GM23338 (cell line): ENCODE data around the gene STK24. TPM values are rescaled to one million over a fixed set of nuclear protein-coding genes. Genes with fewer than 3 reads are reported as not detected.

Experiments
- ATAC-seq: fragments of 200-7000 bp; cut with Tn5 transposase; 3 replicates; pipeline ENCODE4 v1.9.1; 2020
- DNase-seq: peaks from one replicate; pipeline ENCODE4 v3.0.0-alpha.2; 2015; ENCODE audit warnings: low spot score
- H2AFZ ChIP-seq: fragments of 200-600 bp; sonication (generic); 2 replicates; pipeline ENCODE4 v1.8.0; 2016; ENCODE audit warnings: antibody characterized with exemption, mild to moderate bottlenecking, moderate library complexity
- H3F3A ChIP-seq: fragments of 200-600 bp; sonication (generic); replicated peaks from 2 replicates; pipeline ENCODE4 v1.8.0; 2017; ENCODE audit warnings: antibody characterized with exemption, mixed run types, low read depth
- H3K27ac ChIP-seq: fragments of 200-600 bp; sonication (generic); 2 replicates; pipeline ENCODE4 v1.6.1; 2016; ENCODE audit warnings: low read depth
- H3K27me3 ChIP-seq: fragments of 200-600 bp; sonication (generic); 2 replicates; pipeline ENCODE4 v1.8.0; 2016; ENCODE audit warnings: mild to moderate bottlenecking, mixed run types, moderate library complexity; ENCODE audit not compliant: insufficient read depth
- H3K36me3 ChIP-seq: fragments of 200-600 bp; sonication (generic); 2 replicates; pipeline ENCODE4 v1.8.0; 2016; ENCODE audit warnings: mild to moderate bottlenecking; ENCODE audit not compliant: insufficient read depth
- H3K4me1 ChIP-seq: fragments of 200-600 bp; sonication (generic); 2 replicates; pipeline ENCODE4 v1.8.0; 2016; ENCODE audit warnings: mild to moderate bottlenecking, moderate library complexity; ENCODE audit not compliant: insufficient read depth
- H3K4me2 ChIP-seq: fragments of 200-600 bp; sonication (generic); 2 replicates; pipeline ENCODE4 v1.7.1; 2017; ENCODE audit warnings: mixed run types
- H3K4me3 ChIP-seq: fragments of 200-600 bp; sonication (generic); 2 replicates; pipeline ENCODE4 v1.6.1; 2016; ENCODE audit warnings: mixed run types
- H3K79me2 ChIP-seq: fragments of 200-600 bp; sonication (generic); replicated peaks from 2 replicates; pipeline ENCODE4 v1.8.0; 2017; ENCODE audit warnings: mild to moderate bottlenecking; ENCODE audit not compliant: insufficient read depth
- H3K9me2 ChIP-seq: fragments of 200-600 bp; sonication (generic); 2 replicates; pipeline ENCODE4 v1.8.0; 2017; ENCODE audit not compliant: insufficient read depth
- H4K20me1 ChIP-seq: fragments of 200-600 bp; sonication (generic); replicated peaks from 2 replicates; pipeline ENCODE4 v1.8.0; 2017; ENCODE audit warnings: mild to moderate bottlenecking; ENCODE audit not compliant: insufficient read depth
- H3K27ac Mint-ChIP-seq: 2 replicates; pipeline ENCODE4 v1.8.0; 2020; ENCODE audit warnings: inconsistent platforms, mild to moderate bottlenecking, moderate library complexity, mixed read lengths
- H3K27me3 Mint-ChIP-seq: 3 replicates; pipeline ENCODE4 v1.8.0; 2022; ENCODE audit warnings: low read depth, mild to moderate bottlenecking, moderate library complexity, mixed read lengths, inconsistent platforms; ENCODE audit not compliant: insufficient read depth, poor library complexity
- H3K36me3 Mint-ChIP-seq: 3 replicates; pipeline ENCODE4 v1.8.0; 2021; ENCODE audit warnings: low read depth, mild to moderate bottlenecking, inconsistent platforms, moderate library complexity, mixed read lengths
- H3K4me1 Mint-ChIP-seq: 3 replicates; pipeline ENCODE4 v1.8.0; 2020; ENCODE audit warnings: mild to moderate bottlenecking, inconsistent platforms, mixed read lengths
- H3K4me3 Mint-ChIP-seq: 3 replicates; pipeline ENCODE4 v1.8.0; 2021; ENCODE audit warnings: moderate library complexity, mild to moderate bottlenecking, inconsistent platforms, mixed read lengths
- H3K9me3 Mint-ChIP-seq: 3 replicates; pipeline ENCODE4 v1.8.0; 2020; ENCODE audit warnings: moderate library complexity, mild to moderate bottlenecking, inconsistent platforms, mixed read lengths
- CTCF ChIP-seq, 2 experiments: fragments of 200-600 bp in 1 of 2; sonication (generic) in 1 of 2; conservative IDR thresholded peaks; 2 replicates each; pipeline versions ENCODE4 v1.5.1 to v1.6.1; 2016 to 2017; ENCODE audit warnings: antibody characterized with exemption in 2 of 2, low read depth in 2 of 2, mild to moderate bottlenecking in 2 of 2, moderate library complexity in 1 of 2
- ETS1 ChIP-seq: IDR thresholded peaks from 2 replicates; pipeline ENCODE4 v1.6.1; 2016; ENCODE audit warnings: antibody characterized with exemption
- EZH2 ChIP-seq: fragments of 200-600 bp; sonication (generic); IDR thresholded peaks from one replicate; pipeline ENCODE4 v1.8.0; 2017; ENCODE audit warnings: antibody characterized with exemption, mild to moderate bottlenecking, low read depth; ENCODE audit not compliant: unreplicated experiment
- EZH2phosphoT487 ChIP-seq: fragments of 200-600 bp; sonication (generic); IDR thresholded peaks from one replicate; pipeline ENCODE4 v1.8.1; 2018; ENCODE audit warnings: antibody characterized with exemption; ENCODE audit not compliant: unreplicated experiment
- JUNB ChIP-seq: IDR thresholded peaks from one replicate; pipeline ENCODE4 v1.6.1; 2016; ENCODE audit warnings: antibody characterized with exemption; ENCODE audit not compliant: unreplicated experiment
- REST ChIP-seq: IDR thresholded peaks from one replicate; pipeline ENCODE4 v1.6.1; 2018; ENCODE audit warnings: antibody characterized with exemption; ENCODE audit not compliant: unreplicated experiment
- STAT1 ChIP-seq: IDR thresholded peaks from one replicate; pipeline ENCODE4 v1.6.1; 2016; ENCODE audit warnings: antibody characterized with exemption; ENCODE audit not compliant: unreplicated experiment
- ZNF114 ChIP-seq: fragments of 250-450 bp; sonication (Bioruptor Pico); IDR thresholded peaks from 2 replicates; pipeline ENCODE4 v1.5.0; 2020; ENCODE audit warnings: mild to moderate bottlenecking, moderate library complexity
- polyA plus RNA-seq: library from polyadenylated mRNA; unstranded; fragments of >200 nt; fragmentation: Nextera tagmentation; extraction: Ambion mirVana; gene quantifications from 2 replicates; pipeline ENCODE4 v1.2.1, GENCODE V29; 2016
- total RNA-seq: library from RNA; depleted of rRNA; stranded (reverse); fragments of >200 nt; shearing (Covaris generic); gene quantifications from 2 replicates; pipeline ENCODE4 v1.2.3, GENCODE V29; 2014

STK24 gene
- total and polyA plus RNA-seq, 2 experiments from 2014 or later = 56.5 to 144 TPM

GRCh38 chr13:98606296-98606695 lies 29.4 kb upstream of the STK24 start:
- H3K79me2 ChIP-seq = no peaks in the 10 kb centered on the region
- no peaks in the 10 kb centered on the region for H3K9me2 ChIP-seq
- H3K27me3 ChIP-seq = no peaks in the 10 kb centered on the region
- H3K4me3 ChIP-seq = no peak overlapping the region
- Mint-ChIP-seq H3K27ac (no peak overlapping the region), H3K27me3 (no peaks in the 10 kb centered on the region), H3K4me1 (no peaks in the 10 kb centered on the region), H3K9me3 (no peaks in the 10 kb centered on the region), H3K4me3 (no peak overlapping the region), H3K36me3 (no peaks in the 10 kb centered on the region)
- H3F3A ChIP-seq = 0 out of 2 replicates have a peak, but pooled peaks cover 9% of the 10 kb centered on the region
- H3K27ac ChIP-seq = no peak overlapping the region; the same call in 1 of the 2 replicates
- no peak overlapping the region for H2AFZ ChIP-seq
- H3K36me3 ChIP-seq = no peaks in the 10 kb centered on the region
- ATAC-seq = peak; percentile 47; the same call in 1 of the 3 replicates
- no peak overlapping the region for H3K4me2 ChIP-seq
- no peaks in the 10 kb centered on the region for H3K4me1 ChIP-seq
- H4K20me1 ChIP-seq = no peaks in the 10 kb centered on the region
- peak; percentile 41 for DNase-seq
- TF ChIP-seq REST (no peak), STAT1 (no peak), EZH2phosphoT487 (no peak), EZH2 (no peak), JUNB (no peak), ETS1 (no peak), CTCF (conservative IDR thresholded peaks at IDR 0.05; ENCODE audit: low read depth in 2 of 2) (no peak)

GRCh38 chr13:98599502-98600328 lies 22.8 kb upstream of the STK24 start:
- Histone ChIP-seq H3K79me2 (no peaks in the 10 kb centered on the region), H3K4me1 (peaks cover 5% of the 10 kb centered on the region; the same call in 1 of the 2 replicates), H3F3A (no peaks in the 10 kb centered on the region), H3K27ac (no peak overlapping the region), H3K27me3 (no peaks in the 10 kb centered on the region), H4K20me1 (no peaks in the 10 kb centered on the region), H3K36me3 (no peaks in the 10 kb centered on the region), H3K4me2 (no peak overlapping the region), H2AFZ (no peak overlapping the region), H3K9me2 (no peaks in the 10 kb centered on the region), H3K4me3 (no peak overlapping the region)
- peak; percentile 70 for DNase-seq
- H3K4me1 Mint-ChIP-seq = peaks cover 5% of the 10 kb centered on the region
- peak; percentile 89 for ATAC-seq
- H3K9me3 Mint-ChIP-seq = no peaks in the 10 kb centered on the region
- H3K27ac Mint-ChIP-seq = no peak overlapping the region
- no peak overlapping the region for H3K4me3 Mint-ChIP-seq
- no peaks in the 10 kb centered on the region for H3K36me3 Mint-ChIP-seq
- peaks cover 4% of the 10 kb centered on the region for H3K27me3 Mint-ChIP-seq
- TF ChIP-seq EZH2phosphoT487 = no peak
- TF ChIP-seq STAT1 = no peak
- TF ChIP-seq ZNF114 = no peak
- no peak for TF ChIP-seq CTCF (conservative IDR thresholded peaks at IDR 0.05; ENCODE audit: low read depth in 2 of 2)
- no peak for TF ChIP-seq EZH2
- TF ChIP-seq REST = no peak
